ENCODE data around the gene RNU6-7. TPM values are rescaled to one million over a fixed set of nuclear protein-coding genes. Genes with fewer than 3 reads are reported as not detected.

Gene RNU6-7
- total and polyA plus RNA-seq, 8 donors = not detected

DNA sequence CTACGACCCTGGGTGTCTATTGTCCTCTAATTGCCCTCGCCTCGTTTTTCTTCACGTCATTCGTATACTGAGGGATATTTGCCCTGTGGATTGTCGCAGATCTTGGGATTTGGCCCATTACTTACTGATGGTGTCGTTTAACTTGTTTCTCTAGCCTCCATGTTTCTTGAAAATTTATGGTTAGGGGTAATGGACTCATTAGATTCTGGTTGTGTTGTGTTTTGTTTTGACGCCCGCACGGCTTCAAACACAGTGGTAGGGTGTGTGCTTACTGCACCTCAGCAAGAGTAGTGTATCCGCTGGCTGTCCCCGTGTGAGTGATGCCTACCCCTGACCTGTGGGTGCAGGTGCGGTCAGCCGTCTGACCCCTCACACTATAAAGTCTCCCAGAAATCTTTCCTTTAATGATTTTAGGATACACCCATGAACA is 2.1 kb downstream of the RNU6-7 start:
- Histone ChIP-seq H3K27me3 (no peaks in the 10 kb centered on the region), H3K9me3 (no peaks in the 10 kb centered on the region), H3K36me3 (no peaks in the 10 kb centered on the region), H3K4me3 (peak overlapping the region; percentile 50 to 61 (median 52)), H3K27ac (peak overlapping the region; percentile 91 to 93 (median 92)), H3K4me1 (peaks cover 0 to 6% (median 4%) of the 10 kb centered on the region in 3 donors)
- WGBS, 2 donors = 1% methylated on average over 14 of the region's 14 CpGs
- peak in 3 of 6 donors; percentile 20 to 21 (median 20) for DNase-seq
- intact Hi-C loops (cut with DNase I) = no loop called here
- no peak for FAIRE-seq
- ATAC-seq = peak in 3 of 4 donors; percentile 13 to 27 (median 17)
- TF ChIP-seq, protein P1, sequence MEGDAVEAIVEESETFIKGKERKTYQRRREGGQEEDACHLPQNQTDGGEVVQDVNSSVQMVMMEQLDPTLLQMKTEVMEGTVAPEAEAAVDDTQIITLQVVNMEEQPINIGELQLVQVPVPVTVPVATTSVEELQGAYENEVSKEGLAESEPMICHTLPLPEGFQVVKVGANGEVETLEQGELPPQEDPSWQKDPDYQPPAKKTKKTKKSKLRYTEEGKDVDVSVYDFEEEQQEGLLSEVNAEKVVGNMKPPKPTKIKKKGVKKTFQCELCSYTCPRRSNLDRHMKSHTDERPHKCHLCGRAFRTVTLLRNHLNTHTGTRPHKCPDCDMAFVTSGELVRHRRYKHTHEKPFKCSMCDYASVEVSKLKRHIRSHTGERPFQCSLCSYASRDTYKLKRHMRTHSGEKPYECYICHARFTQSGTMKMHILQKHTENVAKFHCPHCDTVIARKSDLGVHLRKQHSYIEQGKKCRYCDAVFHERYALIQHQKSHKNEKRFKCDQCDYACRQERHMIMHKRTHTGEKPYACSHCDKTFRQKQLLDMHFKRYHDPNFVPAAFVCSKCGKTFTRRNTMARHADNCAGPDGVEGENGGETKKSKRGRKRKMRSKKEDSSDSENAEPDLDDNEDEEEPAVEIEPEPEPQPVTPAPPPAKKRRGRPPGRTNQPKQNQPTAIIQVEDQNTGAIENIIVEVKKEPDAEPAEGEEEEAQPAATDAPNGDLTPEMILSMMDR (IDR thresholded peaks at IDR 0.05) = no peak

DNA sequence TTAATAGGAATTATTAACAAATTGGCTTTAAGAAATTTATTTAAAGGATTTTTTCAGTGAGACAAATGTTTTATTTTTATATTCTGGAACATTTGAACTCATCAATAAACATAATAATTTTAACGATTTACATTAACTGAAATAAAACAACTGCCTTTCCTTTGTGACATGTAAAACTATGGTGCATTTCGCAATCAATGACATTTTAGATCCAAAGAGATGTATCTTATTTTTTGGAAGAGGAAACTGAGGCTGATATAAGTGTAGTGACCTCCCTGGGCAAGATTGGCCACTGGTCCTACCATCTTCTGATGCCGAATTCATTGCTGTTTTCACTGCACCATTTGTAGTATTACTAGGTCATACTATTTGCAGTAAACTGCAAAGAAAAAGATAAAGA is 3.7 kb downstream of the RNU6-7 start:
- intact Hi-C loops (cut with DNase I) = no loop called here
- ATAC-seq (no peak), DNase-seq (no peak), FAIRE-seq (no peak)
- peaks cover 0 to 6% (median 2%) of the 10 kb centered on the region in 3 donors for H3K4me1 ChIP-seq
- no peaks in the 10 kb centered on the region for H3K36me3 ChIP-seq
- H3K9me3 ChIP-seq = no peaks in the 10 kb centered on the region
- WGBS, 2 donors = 85 to 93% methylated on average over 3 of the region's 3 CpGs
- no peak overlapping the region for H3K27ac ChIP-seq
- no peaks in the 10 kb centered on the region for H3K27me3 ChIP-seq
- TF ChIP-seq, protein P1 (IDR thresholded peaks at IDR 0.05) = no peak
- H3K4me3 ChIP-seq = no peak overlapping the region

DNA sequence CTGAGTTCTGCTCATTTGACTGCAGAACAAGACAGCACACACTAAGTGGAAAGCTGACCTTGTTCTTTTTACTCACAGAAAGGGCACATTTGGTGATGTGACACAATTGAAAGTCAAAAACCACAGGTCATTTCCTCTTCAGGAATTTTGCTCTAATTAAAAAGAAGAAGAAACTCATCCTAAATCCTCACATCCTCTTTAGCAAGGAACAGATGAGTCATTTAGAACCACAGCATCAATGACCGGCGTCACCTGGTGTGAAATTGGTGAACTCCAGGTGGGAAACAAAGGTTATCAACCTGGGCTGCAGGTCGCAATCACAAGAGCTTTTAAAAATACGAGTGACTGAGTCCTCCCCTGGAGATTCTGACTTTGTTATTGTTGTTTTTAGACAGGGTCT is 4.1 kb downstream of the RNU6-7 start:
- DNase-seq (no peak), FAIRE-seq (no peak), ATAC-seq (no peak)
- peaks cover 0 to 6% (median 0%) of the 10 kb centered on the region in 3 donors for H3K4me1 ChIP-seq
- no peak overlapping the region for H3K27ac ChIP-seq
- H3K27me3 ChIP-seq = no peaks in the 10 kb centered on the region
- H3K4me3 ChIP-seq = no peak overlapping the region
- H3K9me3 ChIP-seq = no peaks in the 10 kb centered on the region
- 68% methylated on average over 4 of the region's 4 CpGs for WGBS, 2 donors
- intact Hi-C loops (cut with DNase I) = no loop called here
- H3K36me3 ChIP-seq = no peaks in the 10 kb centered on the region
- TF ChIP-seq, protein P1 (IDR thresholded peaks at IDR 0.05) = no peak

DNA sequence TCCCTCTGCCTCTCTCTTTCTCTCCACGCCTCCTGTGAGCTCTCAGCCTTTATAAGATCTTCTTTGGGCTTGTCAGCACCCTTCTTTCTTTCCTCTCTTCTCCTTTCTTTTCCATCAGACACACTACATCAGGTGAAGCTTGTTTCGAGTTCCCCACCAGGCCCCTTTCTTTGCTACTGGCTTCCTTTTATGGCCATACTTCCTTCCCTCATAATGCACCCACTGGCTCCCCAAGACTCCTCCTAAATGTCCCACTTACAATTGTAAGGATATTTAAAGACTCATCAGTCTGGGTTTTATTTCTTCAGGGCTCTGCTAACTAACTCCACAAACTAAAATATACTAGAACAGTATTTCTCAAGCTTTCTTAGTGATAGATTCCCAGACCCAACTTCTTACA is 4.7 kb downstream of the RNU6-7 start:
- no peak overlapping the region for H3K4me3 ChIP-seq
- ATAC-seq (no peak), DNase-seq (no peak), FAIRE-seq (no peak)
- TF ChIP-seq, protein P1 (IDR thresholded peaks at IDR 0.05) = no peak
- no peaks in the 10 kb centered on the region for H3K27me3 ChIP-seq
- H3K36me3 ChIP-seq = no peaks in the 10 kb centered on the region
- WGBS, 2 donors = 68 to 84% methylated on average over 2 of the region's 2 CpGs
- H3K4me1 ChIP-seq = peaks cover 0 to 6% (median 0%) of the 10 kb centered on the region in 3 donors
- no peak overlapping the region for H3K27ac ChIP-seq
- H3K9me3 ChIP-seq = no peaks in the 10 kb centered on the region
- intact Hi-C loops (cut with DNase I) = no loop called here

DNA sequence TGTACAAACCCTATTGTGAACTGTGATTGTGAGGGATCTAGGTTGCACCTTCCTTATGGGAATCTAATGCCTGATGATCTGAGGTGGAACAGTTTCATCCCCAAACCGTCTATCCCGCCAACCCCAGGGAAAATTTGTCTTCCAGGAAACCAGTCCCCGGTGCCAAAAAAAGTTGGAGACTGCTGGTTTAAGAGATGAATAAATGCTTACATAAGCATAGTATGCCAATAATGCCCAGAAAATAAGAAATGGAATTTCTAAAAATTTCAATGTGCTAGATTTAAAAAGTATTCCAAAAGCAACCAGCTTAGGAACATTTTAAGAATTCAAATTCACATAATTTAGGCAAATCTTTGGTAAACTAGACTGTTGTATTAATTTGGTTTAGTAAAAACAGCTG is 6.6 kb downstream of the RNU6-7 start:
- Histone ChIP-seq H3K9me3 (no peaks in the 10 kb centered on the region), H3K36me3 (no peaks in the 10 kb centered on the region), H3K27ac (no peak overlapping the region), H3K27me3 (no peaks in the 10 kb centered on the region), H3K4me1 (no peaks in the 10 kb centered on the region), H3K4me3 (no peak overlapping the region)
- TF ChIP-seq, protein P1 (IDR thresholded peaks at IDR 0.05) = no peak
- WGBS, 2 donors = 92 to 95% methylated on average over 3 of the region's 3 CpGs
- intact Hi-C loops (cut with DNase I) = no loop called here
- DNase-seq = no peak
- ATAC-seq = no peak
- FAIRE-seq = no peak
